Spleen (tissue), 7 donors: ENCODE data around the gene TJP3.

Source experiments
- CTCF ChIP-seq, 11 experiments: fragments of 200-600 bp in 7 of 11; fragments of 450-650 bp in 4 of 11; sonication (generic) in 4 of 11; IDR thresholded peaks in 8 of 11; conservative IDR thresholded peaks in 3 of 11; 1 replicate in 7 of 11; 2 replicates in 4 of 11; pipeline versions ENCODE4 v1.4.0 to v1.8.0; 2016 to 2021; ENCODE audit warnings: antibody characterized with exemption in 11 of 11, inconsistent platforms in 4 of 11, mild to moderate bottlenecking in 1 of 11
- POLR2A ChIP-seq, 3 donors: fragments of 450-650 bp; IDR thresholded peaks; one replicate each; pipeline ENCODE4 v1.5.1; 2017; ENCODE audit warnings: antibody characterized with exemption in 3 of 3, mild to moderate bottlenecking in 1 of 3
- donor health status: DM: no; HTN: no; CAD: no; lungs with moderate emphysema.
- donor health status: DM: no; HTN: no; CAD: no.
- donor health status: DM: no; HTN: no; CAD: no.

GRCh38 chr19:3660493-3661219, 47.5 kb upstream of the TJP3 start:
- TF ChIP-seq CTCF (IDR thresholded peaks at IDR 0.05 in 8 of 11, conservative IDR thresholded peaks at IDR 0.05 in 3 of 11), result no peak
- TF ChIP-seq POLR2A (IDR thresholded peaks at IDR 0.05), result no peak
